IMR-90 (cell line): ENCODE results near the gene DPF3. TPM values are rescaled to one million over a fixed set of nuclear protein-coding genes. Genes with fewer than 3 reads are reported as not detected.

Experiments used
- ATAC-seq: fragments of 200-7000 bp; cut with Tn5 transposase; 2 replicates; pipeline ENCODE4 v1.9.1; 2020; ENCODE audit warnings: low read depth, mild to moderate bottlenecking, moderate library complexity
- BruUV-seq: library from RNA; stranded (reverse); fragments of 400-500 nt; replicated peaks from 2 replicates; lab custom pipeline; 2021; lab: Mats Ljungman, UMichigan
- CTCF ChIA-PET: fragments of 300-600 bp; formaldehyde crosslinking; extraction: SDS; loops from one replicate; lab custom pipeline; 2021; ENCODE audit warnings: antibody characterized with exemption; lab: Yijun Ruan, JAX
- POLR2A ChIA-PET: fragments of 300-600 bp; sonication (Branson Sonifier 250); formaldehyde crosslinking; loops from one replicate; lab custom pipeline; 2022; ENCODE audit warnings: antibody characterized with exemption; ENCODE audit not compliant: unreplicated experiment; lab: Charles Lee
- DNase-seq: peaks from one replicate; pipeline ENCODE4 v3.0.0; 2013
- H2AFZ ChIP-seq: replicated peaks from 2 replicates; pipeline ENCODE3; 2013; ENCODE audit warnings: low read length, mild to moderate bottlenecking; ENCODE audit not compliant: poor library complexity
- H2AK5ac ChIP-seq: 2 replicates; pipeline ENCODE4 v1.6.1; 2013; ENCODE audit warnings: low read depth, low read length, inconsistent platforms
- H2AK9ac ChIP-seq: replicated peaks from 2 replicates; pipeline ENCODE3; 2013; ENCODE audit warnings: mild to moderate bottlenecking, low read depth, low read length, moderate library complexity; ENCODE audit not compliant: poor library complexity
- H2BK120ac ChIP-seq: 2 replicates; pipeline ENCODE4 v1.6.1; 2013; ENCODE audit warnings: low read depth, low read length, inconsistent platforms
- H2BK15ac ChIP-seq: 3 replicates; pipeline ENCODE4 v1.6.1; 2013; ENCODE audit warnings: low read depth, low read length, inconsistent platforms
- H2BK20ac ChIP-seq: 2 replicates; pipeline ENCODE4 v1.6.1; 2013; ENCODE audit warnings: low read depth, mild to moderate bottlenecking, inconsistent platforms, low read length, moderate library complexity
- H2BK5ac ChIP-seq: 2 replicates; pipeline ENCODE4 v1.6.1; 2013; ENCODE audit warnings: mild to moderate bottlenecking, low read depth, low read length, inconsistent platforms; ENCODE audit not compliant: poor library complexity, severe bottlenecking
- H3K14ac ChIP-seq: replicated peaks from 2 replicates; pipeline ENCODE4 v1.6.1; 2013; ENCODE audit warnings: low read depth, low read length, inconsistent platforms
- H3K18ac ChIP-seq: 2 replicates; pipeline ENCODE4 v1.6.1; 2013; ENCODE audit warnings: low read depth, low read length, control low read depth
- H3K23ac ChIP-seq: 2 replicates; pipeline ENCODE4 v1.6.1; 2013; ENCODE audit warnings: low read depth, low read length, inconsistent platforms
- H3K27ac ChIP-seq: 2 replicates; pipeline ENCODE4 v1.5.1; 2013; ENCODE audit warnings: mild to moderate bottlenecking, control low read depth, low read length; ENCODE audit not compliant: insufficient read depth
- H3K27me3 ChIP-seq: 2 replicates; pipeline ENCODE4 v1.6.1; 2013; ENCODE audit warnings: low read length; ENCODE audit not compliant: control insufficient read depth, insufficient read depth
- H3K36me3 ChIP-seq: 2 replicates; pipeline ENCODE4 v1.6.1; 2013; ENCODE audit warnings: low read length, mixed read lengths; ENCODE audit not compliant: control insufficient read depth, insufficient read depth
- H3K4ac ChIP-seq: 2 replicates; pipeline ENCODE4 v1.6.1; 2013; ENCODE audit warnings: low read depth, low read length, inconsistent platforms
- H3K4me1 ChIP-seq: 2 replicates; pipeline ENCODE4 v1.6.1; 2013; ENCODE audit warnings: low read length, mixed read lengths; ENCODE audit not compliant: control insufficient read depth, insufficient read depth
- H3K4me2 ChIP-seq: 2 replicates; pipeline ENCODE4 v1.6.1; 2013; ENCODE audit warnings: low read depth, mild to moderate bottlenecking, control low read depth, low read length, moderate library complexity
- H3K4me3 ChIP-seq: 2 replicates; pipeline ENCODE4 v1.5.1; 2013; ENCODE audit warnings: low read depth, mild to moderate bottlenecking, control low read depth, low read length, moderate library complexity; ENCODE audit not compliant: insufficient read depth
- H3K56ac ChIP-seq: 2 replicates; pipeline ENCODE4 v1.6.1; 2013; ENCODE audit warnings: low read length, inconsistent platforms; ENCODE audit not compliant: insufficient read depth; ENCODE audit errors: extremely low read depth
- H3K79me1 ChIP-seq, 2 experiments: 2 replicates each; pipeline ENCODE4 v1.6.1; 2013; ENCODE audit warnings: low read length in 2 of 2, inconsistent platforms in 1 of 2, low read depth in 1 of 2
- H3K9ac ChIP-seq: 2 replicates; pipeline ENCODE4 v1.6.1; 2013; ENCODE audit warnings: low read depth, low read length, control low read depth
- H3K9me1 ChIP-seq: 2 replicates; pipeline ENCODE4 v1.6.1; 2013; ENCODE audit warnings: low read length, inconsistent platforms; ENCODE audit not compliant: insufficient read depth
- H3K9me3 ChIP-seq: 2 replicates; pipeline ENCODE4 v1.6.1; 2013; ENCODE audit warnings: low read length; ENCODE audit not compliant: control insufficient read depth, insufficient read depth
- H4K20me1 ChIP-seq: 2 replicates; pipeline ENCODE4 v1.6.1; 2013; ENCODE audit warnings: low read length, inconsistent platforms; ENCODE audit not compliant: insufficient read depth
- H4K5ac ChIP-seq: 2 replicates; pipeline ENCODE4 v1.6.1; 2013; ENCODE audit warnings: mild to moderate bottlenecking, low read depth, low read length, control low read depth
- H4K8ac ChIP-seq, 2 experiments: 2 replicates each; pipeline ENCODE4 v1.6.1; 2013; ENCODE audit warnings: low read depth in 2 of 2, low read length in 2 of 2, control low read depth in 1 of 2, inconsistent platforms in 1 of 2
- H4K91ac ChIP-seq: 2 replicates; pipeline ENCODE4 v1.6.1; 2013; ENCODE audit warnings: low read depth, low read length, inconsistent platforms; ENCODE audit not compliant: insufficient read depth
- ELK1 ChIP-seq: fragments of 150-350 bp; IDR thresholded peaks from 2 replicates; pipeline ENCODE4 v1.6.1; 2016; ENCODE audit warnings: low read depth, mild to moderate bottlenecking, low read length, moderate library complexity, borderline replicate concordance
- MAFK ChIP-seq: IDR thresholded peaks from 2 replicates; pipeline ENCODE4 v1.6.1; 2012; ENCODE audit warnings: low read depth, low read length, improper control_type of control experiment
- MAZ ChIP-seq: IDR thresholded peaks from 2 replicates; pipeline ENCODE4 v1.6.1; 2012; ENCODE audit warnings: low read depth, mild to moderate bottlenecking, low read length, improper control_type of control experiment, moderate library complexity, borderline replicate concordance
- NFE2L2 ChIP-seq: fragments of 150-350 bp; IDR thresholded peaks from 2 replicates; pipeline ENCODE4 v1.6.1; 2016; ENCODE audit warnings: low read depth, mild to moderate bottlenecking, low read length
- RCOR1 ChIP-seq: IDR thresholded peaks from 2 replicates; pipeline ENCODE4 v1.6.1; 2012; ENCODE audit warnings: mild to moderate bottlenecking, low read length, improper control_type of control experiment; ENCODE audit not compliant: insufficient replicate concordance
- RFX5 ChIP-seq: IDR thresholded peaks from 2 replicates; pipeline ENCODE4 v1.8.0; 2012; ENCODE audit warnings: low read depth, mild to moderate bottlenecking, low read length, moderate library complexity
- WGBS, 2 experiments: methylation state at CpG; one replicate each; pipeline versions ENCODE4 v1.1.5 to v1.1.7; 2013; ENCODE audit warnings: missing lambda C conversion rate in 2 of 2; ENCODE audit not compliant: insufficient read length in 1 of 2; ENCODE audit errors: extremely low coverage in 2 of 2; 5-methylcytosine and 5-hydroxymethylcytosine counted together
- dilution Hi-C: fragments of 300-500 bp; cut with HindIII; formaldehyde crosslinking; loops from one replicate; pipeline ENCODE4 v1.14.3; 2018; ENCODE audit warnings: low sequenced_read_pairs; ENCODE audit not compliant: unreplicated experiment
- in situ Hi-C: fragments of 300-500 bp; cut with MboI; formaldehyde crosslinking; loops from 3 replicates; pipeline ENCODE4 v1.14.3; 2019; ENCODE audit warnings: low sequenced_read_pairs, inconsistent platforms, mixed read lengths
- intact Hi-C: fragments of 100-400 bp; cut with micrococcal nuclease; formaldehyde crosslinking; loops from 2 replicates; pipeline ENCODE4 v1.10.0; 2022
- polyA plus RNA-seq, 3 experiments: library from polyadenylated mRNA; depleted of rRNA; stranded (reverse); fragments of >200 nt; gene quantifications; 2 replicates each; pipeline ENCODE4 v1.2.3, GENCODE V29; 2012; ENCODE audit warnings: low replicate concordance in 1 of 3
- total RNA-seq: library from RNA; depleted of rRNA; stranded (reverse); fragments of >200 nt; gene quantifications from 2 replicates; pipeline ENCODE4 v1.2.3, GENCODE V29; 2012

Gene DPF3
- total and polyA plus RNA-seq, 2 of the 4 experiments (the other 2 are of a cell fraction): 30.5 to 32.8 TPM

GRCh38 chr14:72779679-72780078, 114.2 kb downstream of the DPF3 start:
- Histone ChIP-seq H2BK15ac (no peak overlapping the region), H3K36me3 (no peaks in the 10 kb centered on the region), H2AFZ (no peak overlapping the region), H2AK5ac (no peak overlapping the region), H3K27ac (no peak overlapping the region), H3K4me2 (no peak overlapping the region), H2BK20ac (no peak overlapping the region), H2AK9ac (no peak overlapping the region), H4K8ac (no peak overlapping the region; a peak in 1 of 4 replicates), H3K4me3 (no peak overlapping the region), H2BK5ac (no peak overlapping the region), H3K14ac (no peak overlapping the region), H3K9me1 (peaks cover 20% of the 10 kb centered on the region), H3K9ac (no peak overlapping the region), H2BK120ac (peak overlapping the region; percentile 6), H3K4ac (peak overlapping the region; percentile 24; the same call in 1 of the 2 replicates), H3K56ac (no peak overlapping the region), H3K23ac (no peak overlapping the region), H3K79me1 (peaks cover 46 to 85% of the 10 kb centered on the region in 2 experiments), H4K20me1 (0 out of 2 replicates have a peak, but pooled peaks cover 11% of the 10 kb centered on the region), H3K27me3 (no peaks in the 10 kb centered on the region), H3K9me3 (peaks cover 3% of the 10 kb centered on the region; the same call in 1 of the 2 replicates), H4K91ac (no peak overlapping the region), H3K4me1 (peaks cover 18% of the 10 kb centered on the region), H4K5ac (no peak overlapping the region), H3K18ac (no peak overlapping the region)
- WGBS, 2 experiments: no CpG with 5 or more reads among the region's 2 CpGs
- ATAC-seq (no peak), DNase-seq (no peak)
- ChIA-PET POLR2A (no interaction called here), CTCF (no interaction called here)
- BruUV-seq: no TSS peak
- intact Hi-C loops: loop anchor here (2.0 kb wide), 1 partner anchor 33 kb away; no protein-coding TSS in a partner anchor
- dilution Hi-C loops: no loop called here
- in situ Hi-C loops: no loop called here
- TF ChIP-seq NFE2L2 (no peak), MAZ (no peak), RFX5 (no peak), RCOR1 (no peak), ELK1 (no peak), MAFK (no peak)
